GM12878 (cell line): ENCODE data around the gene YWHAG. TPM values are rescaled to one million over a fixed set of nuclear protein-coding genes. Genes with fewer than 3 reads are reported as not detected.
A peak's percentile ranks its signal among the peaks of the same experiment; 100 is the strongest.

Experiments
- ATF7 ChIP-seq: fragments of 450-650 bp; IDR thresholded peaks from 2 replicates; pipeline ENCODE4 v1.6.1; 2016; ENCODE audit warnings: low read depth, mild to moderate bottlenecking
- BACH1 ChIP-seq: fragments of 450-650 bp; IDR thresholded peaks from 2 replicates; pipeline ENCODE4 v1.6.1; 2017; ENCODE audit warnings: mild to moderate bottlenecking, borderline replicate concordance
- CREM ChIP-seq: IDR thresholded peaks from 2 replicates; pipeline ENCODE4 v1.6.1; 2014; ENCODE audit warnings: antibody characterized with exemption, low read depth
- FOXK2 ChIP-seq: fragments of 450-650 bp; IDR thresholded peaks from 2 replicates; pipeline ENCODE4 v1.6.1; 2017; ENCODE audit warnings: mild to moderate bottlenecking, moderate library complexity
- HDGF ChIP-seq: fragments of 450-650 bp; IDR thresholded peaks from 2 replicates; pipeline ENCODE4 v1.6.1; 2016; ENCODE audit warnings: antibody characterized with exemption
- MEF2B ChIP-seq: fragments of 450-650 bp; IDR thresholded peaks from 2 replicates; pipeline ENCODE4 v1.6.1; 2018; ENCODE audit warnings: mild to moderate bottlenecking, moderate library complexity; ENCODE audit not compliant: partially characterized antibody, poor library complexity, severe bottlenecking
- NFYB ChIP-seq: IDR thresholded peaks from 2 replicates; pipeline ENCODE4 v1.6.1; 2011; ENCODE audit warnings: low read depth, mild to moderate bottlenecking, low read length, improper control_type of control experiment, moderate library complexity; ENCODE audit not compliant: insufficient read depth
- NRF1 ChIP-seq: conservative IDR thresholded peaks from 2 replicates; pipeline ENCODE4 v1.6.1; 2011; ENCODE audit warnings: mild to moderate bottlenecking, low read depth, low read length, improper control_type of control experiment
- PML ChIP-seq: IDR thresholded peaks from 2 replicates; pipeline ENCODE4 v1.6.1; 2012; ENCODE audit warnings: low read length, inconsistent platforms
- POLR2AphosphoS5 ChIP-seq: IDR thresholded peaks from 2 replicates; pipeline ENCODE4 v1.6.1; 2011; ENCODE audit warnings: mild to moderate bottlenecking, low read length, inconsistent platforms
- RAD21 ChIP-seq: IDR thresholded peaks from 2 replicates; pipeline ENCODE4 v1.6.1; 2011; ENCODE audit warnings: mild to moderate bottlenecking, low read depth, low read length, moderate library complexity; ENCODE audit not compliant: insufficient read depth
- RCOR1 ChIP-seq: conservative IDR thresholded peaks from 2 replicates; pipeline ENCODE4 v1.6.1; 2012; ENCODE audit warnings: low read depth, low read length, improper control_type of control experiment
- ZSCAN29 ChIP-seq: fragments of 450-650 bp; IDR thresholded peaks from 2 replicates; pipeline ENCODE4 v1.6.1; 2017; ENCODE audit warnings: mild to moderate bottlenecking, moderate library complexity
- polyA plus RNA-seq, 11 experiments: library from polyadenylated mRNA; depleted of rRNA in 4 of 11; unstranded in 6 of 11; stranded (reverse) in 5 of 11; fragments of >200 nt; fragmentation: Nextera tagmentation in 4 of 11; fragmentation: Illumina TruSeq in 1 of 11; extraction: Ambion mirVana in 4 of 11; extraction: Trizol in 1 of 11; gene quantifications; 1 replicate in 1 of 11; 2 replicates in 10 of 11; pipeline versions ENCODE4 v1.2.1 to v1.2.3, GENCODE V29; 2011 to 2016; ENCODE audit warnings: inconsistent platforms in 2 of 11, missing spikeins in 2 of 11, low read depth in 1 of 11
- total RNA-seq, 4 experiments: library from RNA; depleted of rRNA in 3 of 4; stranded (reverse); fragments of >200 nt in 3 of 4; fragmentation: Illumina TruSeq in 1 of 4; extraction: Trizol in 1 of 4; gene quantifications; 2 replicates each; pipeline versions ENCODE4 v1.2.1 to v1.2.3, GENCODE V29; 2013 to 2021
- TF ChIP-seq, protein P1 (sequence below): IDR thresholded peaks from 2 replicates; pipeline ENCODE4 v1.6.1; 2011; ENCODE audit warnings: low read depth, mild to moderate bottlenecking, low read length, moderate library complexity, borderline replicate concordance; ENCODE audit errors: extremely low read depth
- TF ChIP-seq, protein P2 (sequence below): fragments of 450-650 bp; IDR thresholded peaks from 2 replicates; pipeline ENCODE4 v1.6.1; 2017; ENCODE audit warnings: mild to moderate bottlenecking, low read depth, inconsistent platforms; ENCODE audit not compliant: poor library complexity, severe bottlenecking
- TF ChIP-seq, protein P3 (sequence below), 3 experiments: IDR thresholded peaks in 2 of 3; conservative IDR thresholded peaks in 1 of 3; 2 replicates each; pipeline ENCODE4 v1.5.1; 2011; ENCODE audit warnings: low read depth in 3 of 3, low read length in 3 of 3, mild to moderate bottlenecking in 3 of 3, control low read depth in 2 of 3, moderate library complexity in 2 of 3, inconsistent platforms in 1 of 3, mixed read lengths in 1 of 3; ENCODE audit not compliant: control insufficient read depth in 2 of 3, insufficient read depth in 1 of 3; ENCODE audit errors: extremely low read depth in 1 of 3
- TF ChIP-seq, protein P4 (sequence below): IDR thresholded peaks from 2 replicates; pipeline ENCODE4 v1.6.1; 2011; ENCODE audit warnings: mild to moderate bottlenecking, low read depth, low read length, moderate library complexity; ENCODE audit not compliant: insufficient replicate concordance
- TF ChIP-seq, protein P5 (sequence below): fragments of 450-650 bp; IDR thresholded peaks from 2 replicates; pipeline ENCODE4 v1.6.1; 2017; ENCODE audit warnings: mild to moderate bottlenecking, moderate library complexity

The YWHAG gene
- total and polyA plus RNA-seq, 10 of the 15 experiments (the other 5 are each of a cell fraction or from before 2014, with no cell fraction given): 20.2 to 157 (median 41.3) TPM

DNA sequence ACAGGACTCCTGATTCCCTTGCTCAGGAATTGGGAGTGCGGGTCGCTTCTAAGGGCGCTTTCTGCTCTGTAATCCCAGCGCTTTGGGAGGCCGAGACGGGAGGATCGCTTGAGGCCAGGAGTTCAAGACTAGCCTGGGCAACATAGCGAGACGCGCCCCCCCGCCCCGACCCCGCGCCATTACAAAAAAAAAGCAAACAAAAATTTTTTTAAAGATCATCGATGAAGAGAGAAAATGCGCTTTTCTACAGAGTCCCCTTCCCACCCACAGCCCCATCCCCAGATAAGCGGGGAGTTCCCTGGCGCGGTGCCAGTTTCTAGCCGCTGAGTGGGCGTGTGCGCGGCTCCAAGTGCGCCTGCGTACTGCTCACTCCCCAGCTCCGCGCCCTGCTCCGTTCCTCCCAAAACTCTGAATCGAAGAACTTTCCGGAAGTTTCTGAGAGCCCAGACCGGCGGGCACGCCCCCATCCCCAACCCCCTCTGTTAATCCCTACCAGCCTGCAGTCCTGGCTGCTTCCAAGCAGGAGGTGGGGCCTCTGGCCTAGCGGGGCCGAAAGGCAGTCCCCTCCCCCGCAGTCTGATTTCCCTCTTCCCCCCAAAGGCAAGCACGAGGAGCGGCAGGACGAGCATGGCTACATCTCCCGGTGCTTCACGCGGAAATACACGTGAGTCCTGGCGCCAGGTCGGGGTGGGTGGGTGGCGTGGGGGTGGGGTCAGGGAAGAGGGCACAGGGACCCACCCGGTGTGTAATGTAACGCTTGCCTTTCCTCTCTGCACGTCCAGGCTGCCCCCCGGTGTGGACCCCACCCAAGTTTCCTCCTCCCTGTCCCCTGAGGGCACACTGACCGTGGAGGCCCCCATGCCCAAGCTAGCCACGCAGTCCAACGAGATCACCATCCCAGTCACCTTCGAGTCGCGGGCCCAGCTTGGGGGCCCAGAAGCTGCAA lies 55.3 kb downstream of the YWHAG start (continued):
- TF ChIP-seq BACH1 (no peak), PML (no peak), NFYB (no peak), POLR2AphosphoS5 (no peak), MEF2B (no peak), HDGF (no peak), CREM (no peak), FOXK2 (no peak), RCOR1 (no peak), ZSCAN29 (no peak), NRF1 (peak; percentile 48), ATF7 (no peak), RAD21 (no peak)
- TF ChIP-seq, protein P1, sequence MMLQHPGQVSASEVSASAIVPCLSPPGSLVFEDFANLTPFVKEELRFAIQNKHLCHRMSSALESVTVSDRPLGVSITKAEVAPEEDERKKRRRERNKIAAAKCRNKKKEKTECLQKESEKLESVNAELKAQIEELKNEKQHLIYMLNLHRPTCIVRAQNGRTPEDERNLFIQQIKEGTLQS: no peak
- TF ChIP-seq, protein P2, sequence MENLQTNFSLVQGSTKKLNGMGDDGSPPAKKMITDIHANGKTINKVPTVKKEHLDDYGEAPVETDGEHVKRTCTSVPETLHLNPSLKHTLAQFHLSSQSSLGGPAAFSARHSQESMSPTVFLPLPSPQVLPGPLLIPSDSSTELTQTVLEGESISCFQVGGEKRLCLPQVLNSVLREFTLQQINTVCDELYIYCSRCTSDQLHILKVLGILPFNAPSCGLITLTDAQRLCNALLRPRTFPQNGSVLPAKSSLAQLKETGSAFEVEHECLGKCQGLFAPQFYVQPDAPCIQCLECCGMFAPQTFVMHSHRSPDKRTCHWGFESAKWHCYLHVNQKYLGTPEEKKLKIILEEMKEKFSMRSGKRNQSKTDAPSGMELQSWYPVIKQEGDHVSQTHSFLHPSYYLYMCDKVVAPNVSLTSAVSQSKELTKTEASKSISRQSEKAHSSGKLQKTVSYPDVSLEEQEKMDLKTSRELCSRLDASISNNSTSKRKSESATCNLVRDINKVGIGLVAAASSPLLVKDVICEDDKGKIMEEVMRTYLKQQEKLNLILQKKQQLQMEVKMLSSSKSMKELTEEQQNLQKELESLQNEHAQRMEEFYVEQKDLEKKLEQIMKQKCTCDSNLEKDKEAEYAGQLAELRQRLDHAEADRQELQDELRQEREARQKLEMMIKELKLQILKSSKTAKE: peak; percentile 81
- TF ChIP-seq, protein P3, sequence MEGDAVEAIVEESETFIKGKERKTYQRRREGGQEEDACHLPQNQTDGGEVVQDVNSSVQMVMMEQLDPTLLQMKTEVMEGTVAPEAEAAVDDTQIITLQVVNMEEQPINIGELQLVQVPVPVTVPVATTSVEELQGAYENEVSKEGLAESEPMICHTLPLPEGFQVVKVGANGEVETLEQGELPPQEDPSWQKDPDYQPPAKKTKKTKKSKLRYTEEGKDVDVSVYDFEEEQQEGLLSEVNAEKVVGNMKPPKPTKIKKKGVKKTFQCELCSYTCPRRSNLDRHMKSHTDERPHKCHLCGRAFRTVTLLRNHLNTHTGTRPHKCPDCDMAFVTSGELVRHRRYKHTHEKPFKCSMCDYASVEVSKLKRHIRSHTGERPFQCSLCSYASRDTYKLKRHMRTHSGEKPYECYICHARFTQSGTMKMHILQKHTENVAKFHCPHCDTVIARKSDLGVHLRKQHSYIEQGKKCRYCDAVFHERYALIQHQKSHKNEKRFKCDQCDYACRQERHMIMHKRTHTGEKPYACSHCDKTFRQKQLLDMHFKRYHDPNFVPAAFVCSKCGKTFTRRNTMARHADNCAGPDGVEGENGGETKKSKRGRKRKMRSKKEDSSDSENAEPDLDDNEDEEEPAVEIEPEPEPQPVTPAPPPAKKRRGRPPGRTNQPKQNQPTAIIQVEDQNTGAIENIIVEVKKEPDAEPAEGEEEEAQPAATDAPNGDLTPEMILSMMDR (IDR thresholded peaks at IDR 0.05 in 2 of 3, conservative IDR thresholded peaks at IDR 0.05 in 1 of 3; ENCODE audit: control insufficient read depth in 2 of 3, extremely low read depth in 1 of 3, insufficient read depth in 1 of 3, low read depth in 3 of 3, low read length in 3 of 3): no peak
- TF ChIP-seq, protein P4, sequence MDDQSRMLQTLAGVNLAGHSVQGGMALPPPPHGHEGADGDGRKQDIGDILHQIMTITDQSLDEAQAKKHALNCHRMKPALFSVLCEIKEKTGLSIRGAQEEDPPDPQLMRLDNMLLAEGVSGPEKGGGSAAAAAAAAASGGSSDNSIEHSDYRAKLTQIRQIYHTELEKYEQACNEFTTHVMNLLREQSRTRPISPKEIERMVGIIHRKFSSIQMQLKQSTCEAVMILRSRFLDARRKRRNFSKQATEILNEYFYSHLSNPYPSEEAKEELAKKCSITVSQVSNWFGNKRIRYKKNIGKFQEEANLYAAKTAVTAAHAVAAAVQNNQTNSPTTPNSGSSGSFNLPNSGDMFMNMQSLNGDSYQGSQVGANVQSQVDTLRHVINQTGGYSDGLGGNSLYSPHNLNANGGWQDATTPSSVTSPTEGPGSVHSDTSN: no peak
- TF ChIP-seq, protein P5, sequence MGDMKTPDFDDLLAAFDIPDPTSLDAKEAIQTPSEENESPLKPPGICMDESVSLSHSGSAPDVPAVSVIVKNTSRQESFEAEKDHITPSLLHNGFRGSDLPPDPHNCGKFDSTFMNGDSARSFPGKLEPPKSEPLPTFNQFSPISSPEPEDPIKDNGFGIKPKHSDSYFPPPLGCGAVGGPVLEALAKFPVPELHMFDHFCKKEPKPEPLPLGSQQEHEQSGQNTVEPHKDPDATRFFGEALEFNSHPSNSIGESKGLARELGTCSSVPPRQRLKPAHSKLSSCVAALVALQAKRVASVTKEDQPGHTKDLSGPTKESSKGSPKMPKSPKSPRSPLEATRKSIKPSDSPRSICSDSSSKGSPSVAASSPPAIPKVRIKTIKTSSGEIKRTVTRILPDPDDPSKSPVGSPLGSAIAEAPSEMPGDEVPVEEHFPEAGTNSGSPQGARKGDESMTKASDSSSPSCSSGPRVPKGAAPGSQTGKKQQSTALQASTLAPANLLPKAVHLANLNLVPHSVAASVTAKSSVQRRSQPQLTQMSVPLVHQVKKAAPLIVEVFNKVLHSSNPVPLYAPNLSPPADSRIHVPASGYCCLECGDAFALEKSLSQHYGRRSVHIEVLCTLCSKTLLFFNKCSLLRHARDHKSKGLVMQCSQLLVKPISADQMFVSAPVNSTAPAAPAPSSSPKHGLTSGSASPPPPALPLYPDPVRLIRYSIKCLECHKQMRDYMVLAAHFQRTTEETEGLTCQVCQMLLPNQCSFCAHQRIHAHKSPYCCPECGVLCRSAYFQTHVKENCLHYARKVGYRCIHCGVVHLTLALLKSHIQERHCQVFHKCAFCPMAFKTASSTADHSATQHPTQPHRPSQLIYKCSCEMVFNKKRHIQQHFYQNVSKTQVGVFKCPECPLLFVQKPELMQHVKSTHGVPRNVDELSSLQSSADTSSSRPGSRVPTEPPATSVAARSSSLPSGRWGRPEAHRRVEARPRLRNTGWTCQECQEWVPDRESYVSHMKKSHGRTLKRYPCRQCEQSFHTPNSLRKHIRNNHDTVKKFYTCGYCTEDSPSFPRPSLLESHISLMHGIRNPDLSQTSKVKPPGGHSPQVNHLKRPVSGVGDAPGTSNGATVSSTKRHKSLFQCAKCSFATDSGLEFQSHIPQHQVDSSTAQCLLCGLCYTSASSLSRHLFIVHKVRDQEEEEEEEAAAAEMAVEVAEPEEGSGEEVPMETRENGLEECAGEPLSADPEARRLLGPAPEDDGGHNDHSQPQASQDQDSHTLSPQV: no peak
